IMR-90 (cell line): Measurements from ENCODE around the gene BAMBI. TPM values are rescaled to one million over a fixed set of nuclear protein-coding genes. Genes with fewer than 3 reads are reported as not detected.

Source experiments
- ATAC-seq: fragments of 200-7000 bp; cut with Tn5 transposase; 2 replicates; pipeline ENCODE4 v1.9.1; 2020; ENCODE audit warnings: low read depth, mild to moderate bottlenecking, moderate library complexity
- BruUV-seq: library from RNA; stranded (reverse); fragments of 400-500 nt; replicated peaks from 2 replicates; lab custom pipeline; 2021; lab: Mats Ljungman, UMichigan
- CTCF ChIA-PET: fragments of 300-600 bp; formaldehyde crosslinking; extraction: SDS; loops from one replicate; lab custom pipeline; 2021; ENCODE audit warnings: antibody characterized with exemption; lab: Yijun Ruan, JAX
- POLR2A ChIA-PET: fragments of 300-600 bp; sonication (Branson Sonifier 250); formaldehyde crosslinking; loops from one replicate; lab custom pipeline; 2022; ENCODE audit warnings: antibody characterized with exemption; ENCODE audit not compliant: unreplicated experiment; lab: Charles Lee
- DNase-seq: peaks from one replicate; pipeline ENCODE4 v3.0.0; 2013
- H2AFZ ChIP-seq: replicated peaks from 2 replicates; pipeline ENCODE3; 2013; ENCODE audit warnings: low read length, mild to moderate bottlenecking; ENCODE audit not compliant: poor library complexity
- H2AK5ac ChIP-seq: 2 replicates; pipeline ENCODE4 v1.6.1; 2013; ENCODE audit warnings: low read depth, low read length, inconsistent platforms
- H2AK9ac ChIP-seq: replicated peaks from 2 replicates; pipeline ENCODE3; 2013; ENCODE audit warnings: mild to moderate bottlenecking, low read depth, low read length, moderate library complexity; ENCODE audit not compliant: poor library complexity
- H2BK120ac ChIP-seq: 2 replicates; pipeline ENCODE4 v1.6.1; 2013; ENCODE audit warnings: low read depth, low read length, inconsistent platforms
- H2BK15ac ChIP-seq: 3 replicates; pipeline ENCODE4 v1.6.1; 2013; ENCODE audit warnings: low read depth, low read length, inconsistent platforms
- H2BK20ac ChIP-seq: 2 replicates; pipeline ENCODE4 v1.6.1; 2013; ENCODE audit warnings: low read depth, mild to moderate bottlenecking, inconsistent platforms, low read length, moderate library complexity
- H2BK5ac ChIP-seq: 2 replicates; pipeline ENCODE4 v1.6.1; 2013; ENCODE audit warnings: mild to moderate bottlenecking, low read depth, low read length, inconsistent platforms; ENCODE audit not compliant: poor library complexity, severe bottlenecking
- H3K14ac ChIP-seq: replicated peaks from 2 replicates; pipeline ENCODE4 v1.6.1; 2013; ENCODE audit warnings: low read depth, low read length, inconsistent platforms
- H3K18ac ChIP-seq: 2 replicates; pipeline ENCODE4 v1.6.1; 2013; ENCODE audit warnings: low read depth, low read length, control low read depth
- H3K23ac ChIP-seq: 2 replicates; pipeline ENCODE4 v1.6.1; 2013; ENCODE audit warnings: low read depth, low read length, inconsistent platforms
- H3K27ac ChIP-seq: 2 replicates; pipeline ENCODE4 v1.5.1; 2013; ENCODE audit warnings: mild to moderate bottlenecking, control low read depth, low read length; ENCODE audit not compliant: insufficient read depth
- H3K27me3 ChIP-seq: 2 replicates; pipeline ENCODE4 v1.6.1; 2013; ENCODE audit warnings: low read length; ENCODE audit not compliant: control insufficient read depth, insufficient read depth
- H3K36me3 ChIP-seq: 2 replicates; pipeline ENCODE4 v1.6.1; 2013; ENCODE audit warnings: low read length, mixed read lengths; ENCODE audit not compliant: control insufficient read depth, insufficient read depth
- H3K4ac ChIP-seq: 2 replicates; pipeline ENCODE4 v1.6.1; 2013; ENCODE audit warnings: low read depth, low read length, inconsistent platforms
- H3K4me1 ChIP-seq: 2 replicates; pipeline ENCODE4 v1.6.1; 2013; ENCODE audit warnings: low read length, mixed read lengths; ENCODE audit not compliant: control insufficient read depth, insufficient read depth
- H3K4me2 ChIP-seq: 2 replicates; pipeline ENCODE4 v1.6.1; 2013; ENCODE audit warnings: low read depth, mild to moderate bottlenecking, control low read depth, low read length, moderate library complexity
- H3K4me3 ChIP-seq: 2 replicates; pipeline ENCODE4 v1.5.1; 2013; ENCODE audit warnings: low read depth, mild to moderate bottlenecking, control low read depth, low read length, moderate library complexity; ENCODE audit not compliant: insufficient read depth
- H3K56ac ChIP-seq: 2 replicates; pipeline ENCODE4 v1.6.1; 2013; ENCODE audit warnings: low read length, inconsistent platforms; ENCODE audit not compliant: insufficient read depth; ENCODE audit errors: extremely low read depth
- H3K79me1 ChIP-seq, 2 experiments: 2 replicates each; pipeline ENCODE4 v1.6.1; 2013; ENCODE audit warnings: low read length in 2 of 2, inconsistent platforms in 1 of 2, low read depth in 1 of 2
- H3K9ac ChIP-seq: 2 replicates; pipeline ENCODE4 v1.6.1; 2013; ENCODE audit warnings: low read depth, low read length, control low read depth
- H3K9me1 ChIP-seq: 2 replicates; pipeline ENCODE4 v1.6.1; 2013; ENCODE audit warnings: low read length, inconsistent platforms; ENCODE audit not compliant: insufficient read depth
- H3K9me3 ChIP-seq: 2 replicates; pipeline ENCODE4 v1.6.1; 2013; ENCODE audit warnings: low read length; ENCODE audit not compliant: control insufficient read depth, insufficient read depth
- H4K20me1 ChIP-seq: 2 replicates; pipeline ENCODE4 v1.6.1; 2013; ENCODE audit warnings: low read length, inconsistent platforms; ENCODE audit not compliant: insufficient read depth
- H4K5ac ChIP-seq: 2 replicates; pipeline ENCODE4 v1.6.1; 2013; ENCODE audit warnings: mild to moderate bottlenecking, low read depth, low read length, control low read depth
- H4K8ac ChIP-seq, 2 experiments: 2 replicates each; pipeline ENCODE4 v1.6.1; 2013; ENCODE audit warnings: low read depth in 2 of 2, low read length in 2 of 2, control low read depth in 1 of 2, inconsistent platforms in 1 of 2
- H4K91ac ChIP-seq: 2 replicates; pipeline ENCODE4 v1.6.1; 2013; ENCODE audit warnings: low read depth, low read length, inconsistent platforms; ENCODE audit not compliant: insufficient read depth
- BHLHE40 ChIP-seq: fragments of 150-350 bp; IDR thresholded peaks from 2 replicates; pipeline ENCODE4 v1.6.1; 2016; ENCODE audit warnings: mild to moderate bottlenecking, low read depth, low read length
- CEBPB ChIP-seq: IDR thresholded peaks from 2 replicates; pipeline ENCODE4 v1.6.1; 2012; ENCODE audit warnings: low read depth, low read length, improper control_type of control experiment
- CHD1 ChIP-seq: IDR thresholded peaks from 2 replicates; pipeline ENCODE4 v1.6.1; 2012; ENCODE audit warnings: low read depth, low read length, improper control_type of control experiment
- FOS ChIP-seq: fragments of 150-350 bp; IDR thresholded peaks from 2 replicates; pipeline ENCODE4 v1.6.1; 2016; ENCODE audit warnings: low read depth, low read length
- MAFK ChIP-seq: IDR thresholded peaks from 2 replicates; pipeline ENCODE4 v1.6.1; 2012; ENCODE audit warnings: low read depth, low read length, improper control_type of control experiment
- MAZ ChIP-seq: IDR thresholded peaks from 2 replicates; pipeline ENCODE4 v1.6.1; 2012; ENCODE audit warnings: low read depth, mild to moderate bottlenecking, low read length, improper control_type of control experiment, moderate library complexity, borderline replicate concordance
- MXI1 ChIP-seq: IDR thresholded peaks from 2 replicates; pipeline ENCODE4 v1.6.1; 2012; ENCODE audit warnings: low read depth, mild to moderate bottlenecking, low read length, moderate library complexity, borderline replicate concordance
- NFE2L2 ChIP-seq: fragments of 150-350 bp; IDR thresholded peaks from 2 replicates; pipeline ENCODE4 v1.6.1; 2016; ENCODE audit warnings: low read depth, mild to moderate bottlenecking, low read length
- POLR2A ChIP-seq: IDR thresholded peaks from 2 replicates; pipeline ENCODE4 v1.6.1; 2012; ENCODE audit warnings: mild to moderate bottlenecking, low read depth, low read length
- RAD21 ChIP-seq: IDR thresholded peaks from 2 replicates; pipeline ENCODE4 v1.6.1; 2012; ENCODE audit warnings: low read length, improper control_type of control experiment
- RCOR1 ChIP-seq: IDR thresholded peaks from 2 replicates; pipeline ENCODE4 v1.6.1; 2012; ENCODE audit warnings: mild to moderate bottlenecking, low read length, improper control_type of control experiment; ENCODE audit not compliant: insufficient replicate concordance
- RFX5 ChIP-seq: IDR thresholded peaks from 2 replicates; pipeline ENCODE4 v1.8.0; 2012; ENCODE audit warnings: low read depth, mild to moderate bottlenecking, low read length, moderate library complexity
- SMC3 ChIP-seq: fragments of 150-350 bp; IDR thresholded peaks from 2 replicates; pipeline ENCODE4 v1.6.1; 2016; ENCODE audit warnings: low read depth, mild to moderate bottlenecking, antibody characterized with exemption, low read length, moderate library complexity
- WGBS, 2 experiments: methylation state at CpG; one replicate each; pipeline versions ENCODE4 v1.1.5 to v1.1.7; 2013; ENCODE audit warnings: missing lambda C conversion rate in 2 of 2; ENCODE audit not compliant: insufficient read length in 1 of 2; ENCODE audit errors: extremely low coverage in 2 of 2; 5-methylcytosine and 5-hydroxymethylcytosine counted together
- dilution Hi-C: fragments of 300-500 bp; cut with HindIII; formaldehyde crosslinking; loops from one replicate; pipeline ENCODE4 v1.14.3; 2018; ENCODE audit warnings: low sequenced_read_pairs; ENCODE audit not compliant: unreplicated experiment
- in situ Hi-C: fragments of 300-500 bp; cut with MboI; formaldehyde crosslinking; loops from 3 replicates; pipeline ENCODE4 v1.14.3; 2019; ENCODE audit warnings: low sequenced_read_pairs, inconsistent platforms, mixed read lengths
- intact Hi-C: fragments of 100-400 bp; cut with micrococcal nuclease; formaldehyde crosslinking; loops from 2 replicates; pipeline ENCODE4 v1.10.0; 2022
- polyA plus RNA-seq, 3 experiments: library from polyadenylated mRNA; depleted of rRNA; stranded (reverse); fragments of >200 nt; gene quantifications; 2 replicates each; pipeline ENCODE4 v1.2.3, GENCODE V29; 2012; ENCODE audit warnings: low replicate concordance in 1 of 3
- total RNA-seq: library from RNA; depleted of rRNA; stranded (reverse); fragments of >200 nt; gene quantifications from 2 replicates; pipeline ENCODE4 v1.2.3, GENCODE V29; 2012
- TF ChIP-seq, protein P1 (sequence below): fragments of 150-350 bp; IDR thresholded peaks from 2 replicates; pipeline ENCODE4 v1.6.1; 2017; ENCODE audit warnings: mild to moderate bottlenecking, antibody characterized with exemption, low read length, low read depth
- TF ChIP-seq, protein P2 (sequence below): conservative IDR thresholded peaks from 2 replicates; pipeline ENCODE4 v1.5.1; 2012; ENCODE audit warnings: mild to moderate bottlenecking, low read depth, low read length, improper control_type of control experiment
- TF ChIP-seq, protein P3 (sequence below): fragments of 150-350 bp; IDR thresholded peaks from 2 replicates; pipeline ENCODE4 v1.6.1; 2016; ENCODE audit warnings: low read depth, mild to moderate bottlenecking, low read length, moderate library complexity, borderline replicate concordance

BAMBI gene
- total and polyA plus RNA-seq, 2 of the 4 experiments (the other 2 are of a cell fraction), result 14.4 to 19.4 TPM

DNA sequence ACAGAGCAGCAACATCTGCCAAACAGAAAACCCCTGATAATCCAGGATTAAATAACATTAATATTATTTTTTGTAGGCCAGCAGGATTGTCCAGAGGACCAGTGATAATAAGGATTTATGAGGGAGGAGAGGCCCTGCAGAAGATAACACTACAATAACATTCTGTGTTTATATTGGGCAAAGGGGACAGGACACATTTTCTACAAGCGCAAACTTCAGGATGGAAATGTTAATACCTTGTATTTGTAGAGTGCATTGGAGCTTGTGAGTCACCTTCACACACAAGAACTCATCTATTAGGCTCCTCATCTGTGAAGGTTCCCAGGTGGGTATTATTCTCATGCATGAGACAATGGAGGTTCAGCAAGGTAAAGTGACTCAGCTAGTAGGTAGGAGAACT lies 51.0 kb downstream of the BAMBI start:
- no TSS peak for BruUV-seq
- no peak overlapping the region for H2BK15ac ChIP-seq
- no peak overlapping the region for H3K4me2 ChIP-seq
- H2BK5ac ChIP-seq, result no peak overlapping the region
- dilution Hi-C loops, result no loop called here
- no peak overlapping the region for H3K56ac ChIP-seq
- H4K91ac ChIP-seq, result no peak overlapping the region
- no peak overlapping the region for H3K18ac ChIP-seq
- no peaks in the 10 kb centered on the region for H3K36me3 ChIP-seq
- H4K20me1 ChIP-seq, result no peaks in the 10 kb centered on the region
- ATAC-seq (no peak), DNase-seq (no peak)
- H3K27me3 ChIP-seq, result no peaks in the 10 kb centered on the region
- H3K9me3 ChIP-seq, result no peaks in the 10 kb centered on the region
- H2AFZ ChIP-seq, result no peak overlapping the region
- ChIA-PET POLR2A (no interaction called here), CTCF (interaction anchor here (0.6 kb wide), 1 partner anchor 144 kb away, joined by 3 read pairs; no protein-coding TSS in a partner anchor)
- intact Hi-C loops, result no loop called here
- H3K9me1 ChIP-seq, result no peaks in the 10 kb centered on the region
- H4K5ac ChIP-seq, result no peak overlapping the region
- no peak overlapping the region for H2BK120ac ChIP-seq
- H3K9ac ChIP-seq, result no peak overlapping the region
- H3K4me3 ChIP-seq, result no peak overlapping the region
- WGBS, 2 experiments, result no CpG with 5 or more reads among the region's 1 CpG
- no peak overlapping the region for H3K14ac ChIP-seq
- in situ Hi-C loops, result no loop called here
- no peak overlapping the region for H3K4ac ChIP-seq
- TF ChIP-seq, protein P1, sequence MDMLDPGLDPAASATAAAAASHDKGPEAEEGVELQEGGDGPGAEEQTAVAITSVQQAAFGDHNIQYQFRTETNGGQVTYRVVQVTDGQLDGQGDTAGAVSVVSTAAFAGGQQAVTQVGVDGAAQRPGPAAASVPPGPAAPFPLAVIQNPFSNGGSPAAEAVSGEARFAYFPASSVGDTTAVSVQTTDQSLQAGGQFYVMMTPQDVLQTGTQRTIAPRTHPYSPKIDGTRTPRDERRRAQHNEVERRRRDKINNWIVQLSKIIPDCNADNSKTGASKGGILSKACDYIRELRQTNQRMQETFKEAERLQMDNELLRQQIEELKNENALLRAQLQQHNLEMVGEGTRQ, result no peak
- TF ChIP-seq CHD1 (no peak), RFX5 (no peak), MXI1 (no peak), NFE2L2 (no peak), BHLHE40 (no peak), MAFK (no peak), POLR2A (no peak), RCOR1 (no peak), MAZ (no peak), CEBPB (no peak), RAD21 (no peak), FOS (no peak), SMC3 (no peak)
- TF ChIP-seq, protein P2, sequence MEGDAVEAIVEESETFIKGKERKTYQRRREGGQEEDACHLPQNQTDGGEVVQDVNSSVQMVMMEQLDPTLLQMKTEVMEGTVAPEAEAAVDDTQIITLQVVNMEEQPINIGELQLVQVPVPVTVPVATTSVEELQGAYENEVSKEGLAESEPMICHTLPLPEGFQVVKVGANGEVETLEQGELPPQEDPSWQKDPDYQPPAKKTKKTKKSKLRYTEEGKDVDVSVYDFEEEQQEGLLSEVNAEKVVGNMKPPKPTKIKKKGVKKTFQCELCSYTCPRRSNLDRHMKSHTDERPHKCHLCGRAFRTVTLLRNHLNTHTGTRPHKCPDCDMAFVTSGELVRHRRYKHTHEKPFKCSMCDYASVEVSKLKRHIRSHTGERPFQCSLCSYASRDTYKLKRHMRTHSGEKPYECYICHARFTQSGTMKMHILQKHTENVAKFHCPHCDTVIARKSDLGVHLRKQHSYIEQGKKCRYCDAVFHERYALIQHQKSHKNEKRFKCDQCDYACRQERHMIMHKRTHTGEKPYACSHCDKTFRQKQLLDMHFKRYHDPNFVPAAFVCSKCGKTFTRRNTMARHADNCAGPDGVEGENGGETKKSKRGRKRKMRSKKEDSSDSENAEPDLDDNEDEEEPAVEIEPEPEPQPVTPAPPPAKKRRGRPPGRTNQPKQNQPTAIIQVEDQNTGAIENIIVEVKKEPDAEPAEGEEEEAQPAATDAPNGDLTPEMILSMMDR, result no peak
- TF ChIP-seq, protein P3, sequence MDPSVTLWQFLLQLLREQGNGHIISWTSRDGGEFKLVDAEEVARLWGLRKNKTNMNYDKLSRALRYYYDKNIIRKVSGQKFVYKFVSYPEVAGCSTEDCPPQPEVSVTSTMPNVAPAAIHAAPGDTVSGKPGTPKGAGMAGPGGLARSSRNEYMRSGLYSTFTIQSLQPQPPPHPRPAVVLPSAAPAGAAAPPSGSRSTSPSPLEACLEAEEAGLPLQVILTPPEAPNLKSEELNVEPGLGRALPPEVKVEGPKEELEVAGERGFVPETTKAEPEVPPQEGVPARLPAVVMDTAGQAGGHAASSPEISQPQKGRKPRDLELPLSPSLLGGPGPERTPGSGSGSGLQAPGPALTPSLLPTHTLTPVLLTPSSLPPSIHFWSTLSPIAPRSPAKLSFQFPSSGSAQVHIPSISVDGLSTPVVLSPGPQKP, result no peak
- H3K4me1 ChIP-seq, result peaks cover 5% of the 10 kb centered on the region
- H2AK5ac ChIP-seq, result no peak overlapping the region
- H4K8ac ChIP-seq, result no peak overlapping the region
- H3K79me1 ChIP-seq, result no peaks in the 10 kb centered on the region
- no peak overlapping the region for H3K23ac ChIP-seq
- H2BK20ac ChIP-seq, result no peak overlapping the region
- H3K27ac ChIP-seq, result no peak overlapping the region
- H2AK9ac ChIP-seq, result no peak overlapping the region
